Left ventricle myocardium superior (tissue), 1 donor: ENCODE results near the gene ACSL6. TPM values are rescaled to one million over a fixed set of nuclear protein-coding genes. Genes with fewer than 3 reads are reported as not detected.

ENCODE experiments used
- ATAC-seq: fragments of 200-7000 bp; cut with Tn5 transposase; one replicate; pipeline ENCODE4 v1.9.1; 2020; ENCODE audit warnings: mild to moderate bottlenecking, moderate library complexity
- DNase-seq: peaks from one replicate; pipeline ENCODE4 v3.0.0-alpha.2; 2020
- intact Hi-C: fragments of 100-400 bp; cut with micrococcal nuclease; formaldehyde crosslinking; loops from one replicate; pipeline ENCODE4 v1.11.0; 2022
- total RNA-seq: library from RNA; stranded (reverse); fragmentation: NEBNext Ultra II Directional; extraction: Animal tissue kit (Norgen Biotek cat#: 25700); gene quantifications from one replicate; pipeline ENCODE4 v1.2.1, GENCODE V29; 2021
- donor health status: DM: no; HTN: yes; CAD: no; lungs with severe emphysema.

The ACSL6 gene
- total RNA-seq, 1 donor from 2014 or later = 4.4 TPM

DNA sequence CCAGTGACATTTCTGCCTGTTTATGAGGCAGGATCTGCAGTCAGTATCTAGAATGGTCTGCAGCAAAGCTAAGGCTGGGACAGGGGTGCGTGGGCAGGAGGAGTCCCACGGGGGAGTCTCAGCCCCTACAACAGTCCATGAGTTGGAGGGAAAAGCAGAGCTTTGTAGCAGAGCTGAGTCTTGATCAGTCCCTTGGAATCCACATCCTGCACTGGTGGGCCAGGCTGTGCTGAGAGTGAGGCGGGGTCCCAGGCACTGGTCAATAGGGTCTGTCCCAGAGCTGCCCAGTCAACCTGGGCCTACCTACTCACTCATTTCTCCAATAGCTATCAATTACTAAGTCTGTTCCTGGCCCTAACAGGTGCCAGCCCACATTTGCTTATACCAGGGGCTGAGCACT lies 5.9 kb downstream of the ACSL6 start:
- ATAC-seq (no peak), DNase-seq (no peak)
- intact Hi-C loops = no loop called here

DNA sequence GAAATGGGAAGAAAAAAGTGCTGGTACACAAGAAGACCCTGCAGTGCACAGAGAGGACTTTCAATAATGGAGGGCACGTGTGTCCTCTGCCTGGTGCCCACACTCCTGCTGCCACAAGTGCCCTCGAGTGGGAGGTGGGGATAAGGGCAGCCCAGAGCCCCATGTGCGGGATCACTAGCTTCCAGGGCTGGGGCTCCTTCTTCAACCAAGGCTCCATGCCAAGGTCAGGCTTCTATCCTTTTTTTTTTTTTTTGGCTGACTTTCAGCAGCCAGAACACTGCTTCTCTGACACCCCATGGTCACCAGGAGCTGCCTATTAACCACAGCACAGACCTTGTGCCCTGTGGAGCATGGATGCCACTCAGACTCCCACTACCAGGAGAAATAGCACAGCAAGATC lies 7.5 kb downstream of the ACSL6 start:
- no peak for DNase-seq
- intact Hi-C loops = loop anchor here (5.0 kb wide), 1 partner anchor 192 kb away; no protein-coding TSS in a partner anchor

DNA sequence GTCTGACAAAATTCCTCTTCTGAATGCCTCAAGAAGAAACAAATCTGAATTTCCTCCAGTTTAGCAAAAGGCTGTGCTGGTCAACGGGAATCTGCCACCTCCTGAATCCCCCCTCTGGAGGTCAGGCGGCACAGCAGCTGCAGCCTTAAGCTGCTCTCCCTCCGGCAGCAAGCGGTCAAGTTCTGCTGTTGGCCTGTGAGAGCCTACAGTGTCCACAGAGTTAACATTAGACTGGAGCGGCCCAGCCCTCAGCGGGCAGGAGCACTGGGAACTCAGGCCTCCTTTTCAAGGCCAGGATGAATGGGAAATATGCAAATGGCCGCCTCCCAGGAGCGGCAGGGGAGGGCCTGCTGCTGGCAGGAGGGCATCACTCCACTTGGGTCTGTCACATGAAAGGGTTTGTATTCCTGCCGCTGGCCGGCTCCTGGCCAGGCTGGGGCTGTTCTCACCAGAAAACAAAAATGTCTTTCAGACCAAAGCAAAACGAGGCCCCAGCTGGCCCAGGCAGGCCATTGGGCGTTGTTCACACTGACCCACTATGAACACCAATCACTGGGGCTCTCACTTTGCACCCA lies 8.2 kb downstream of the ACSL6 start:
- ATAC-seq (peak; percentile 78), DNase-seq (peak; percentile 65)
- intact Hi-C loops = loop anchor here (5.0 kb wide), 1 partner anchor 191 kb away; no protein-coding TSS in a partner anchor

More for the DNA sequence above, 7.5 kb downstream of the ACSL6 start:
- ATAC-seq = no peak

DNA sequence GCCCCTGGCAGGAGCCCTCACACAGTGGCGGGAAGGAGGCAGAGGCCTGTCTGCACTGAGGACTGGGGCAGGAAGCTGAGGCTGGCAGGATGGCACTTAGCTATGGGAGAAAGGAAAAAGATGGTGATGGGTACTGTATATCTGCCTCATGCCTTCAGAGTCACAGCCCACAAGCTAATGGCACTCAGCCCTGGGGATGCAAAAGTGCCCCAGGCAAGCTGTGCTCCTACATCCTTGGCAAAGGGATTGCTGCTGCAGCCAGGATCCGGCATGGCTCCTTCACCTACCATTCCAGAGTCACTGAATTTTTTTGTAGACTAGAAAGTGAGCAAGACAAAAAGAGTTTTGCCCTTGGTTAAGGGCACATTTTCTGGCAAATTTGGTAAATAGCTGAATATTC lies 8.7 kb downstream of the ACSL6 start:
- no peak for DNase-seq
- no peak for ATAC-seq

DNA sequence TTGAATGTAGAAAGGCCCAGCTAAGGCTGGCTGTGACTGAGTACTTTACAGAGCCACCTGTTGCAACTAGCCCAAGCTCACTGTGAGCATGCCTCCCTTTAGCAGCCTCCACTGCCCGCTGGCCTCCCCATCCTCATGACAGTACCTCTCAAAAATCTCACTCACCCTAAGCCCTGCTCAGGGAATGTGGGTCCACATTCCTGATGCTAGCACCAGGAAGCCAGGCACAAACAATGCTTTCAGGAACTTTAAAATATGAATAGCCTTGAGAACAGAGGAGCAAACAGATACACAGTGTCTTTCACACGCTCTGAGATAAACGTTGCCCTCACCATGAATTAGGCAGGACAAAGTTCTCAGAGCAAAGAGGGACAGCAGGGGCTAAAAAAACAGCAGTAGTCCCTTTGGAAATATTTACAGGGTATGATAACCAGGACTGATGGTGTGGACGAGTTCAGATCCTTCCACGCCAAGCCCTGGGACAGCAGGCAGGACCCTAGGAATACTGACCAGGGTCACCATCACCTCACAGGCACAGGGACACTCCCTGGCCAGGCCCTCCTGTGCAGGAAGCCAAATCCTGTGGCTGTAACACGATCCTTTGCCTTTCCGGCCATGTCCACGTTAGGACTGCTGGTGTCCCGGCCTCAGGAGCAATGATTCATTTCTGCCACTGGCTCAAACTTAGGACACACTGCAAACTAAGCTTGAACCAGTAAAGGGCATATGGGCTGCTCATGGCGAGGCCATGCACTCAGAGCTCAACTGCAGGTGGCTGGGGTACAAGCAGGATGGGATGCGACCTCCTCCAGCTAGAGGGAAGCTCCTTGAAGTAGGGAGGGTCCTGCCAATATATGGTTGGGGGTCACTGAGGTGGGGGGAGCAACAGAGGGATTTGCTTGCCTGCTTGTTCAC lies 9.6 kb downstream of the ACSL6 start:
- ATAC-seq (peak; percentile 58), DNase-seq (no peak)
- intact Hi-C loops = loop anchor here (5.0 kb wide), 1 partner anchor 190 kb away; no protein-coding TSS in a partner anchor

More for the DNA sequence above, 8.7 kb downstream of the ACSL6 start:
- intact Hi-C loops = loop anchor here (5.0 kb wide), 1 partner anchor 190 kb away; no protein-coding TSS in a partner anchor

DNA sequence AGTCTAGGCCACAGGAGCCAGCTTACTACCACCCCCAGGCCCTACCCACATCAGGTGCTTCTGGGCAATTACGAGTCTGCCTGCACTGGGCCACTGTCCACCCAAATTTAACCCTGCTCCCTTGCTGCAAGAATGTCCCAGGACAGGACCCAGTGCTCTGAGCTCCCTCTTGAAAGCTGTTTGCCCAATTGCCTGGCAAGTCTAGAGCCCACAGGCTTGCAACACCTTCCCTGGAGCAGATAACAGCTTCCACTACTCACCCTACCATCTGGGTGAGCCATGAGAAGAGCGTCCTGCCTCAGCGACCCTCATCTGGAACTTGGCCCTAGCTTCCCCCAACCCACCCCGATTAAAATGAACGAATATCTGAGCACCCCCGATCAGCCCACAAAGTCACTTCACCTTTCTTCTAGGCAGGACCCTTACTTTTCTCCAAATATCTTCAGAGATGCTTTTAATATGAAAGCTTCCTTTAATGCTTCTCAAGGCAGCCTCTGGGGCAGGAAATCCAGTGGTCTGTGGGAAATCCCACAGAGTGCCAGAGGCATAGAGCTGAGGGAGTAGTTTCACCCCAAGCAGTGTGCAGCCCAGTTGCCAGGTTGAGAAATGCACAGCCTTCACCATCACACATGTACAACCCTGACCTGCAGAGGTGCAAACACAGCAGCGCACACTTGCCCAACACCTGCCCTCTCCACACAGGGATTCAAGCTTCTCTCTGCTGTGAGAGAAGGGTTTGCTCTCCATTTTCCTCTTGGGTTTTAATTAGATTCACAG lies 10.6 kb downstream of the ACSL6 start:
- ATAC-seq (no peak), DNase-seq (no peak)
- intact Hi-C loops = loop anchor here (5.0 kb wide), 1 partner anchor 189 kb away; no protein-coding TSS in a partner anchor

DNA sequence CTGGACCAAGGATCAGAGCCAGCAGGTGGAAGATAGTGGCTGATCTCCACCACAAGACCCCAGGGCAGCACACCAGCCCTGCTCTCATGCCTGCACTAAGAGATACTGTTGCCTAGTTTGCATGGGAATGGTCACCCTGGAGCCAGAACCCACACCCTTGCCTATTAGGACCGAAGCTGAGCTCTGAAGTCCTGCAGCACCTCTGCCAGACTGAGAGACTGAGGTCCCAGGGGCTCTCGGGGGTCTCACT lies 11.3 kb downstream of the ACSL6 start:
- ATAC-seq = no peak
- intact Hi-C loops = loop anchor here (5.0 kb wide), 1 partner anchor 188 kb away; no protein-coding TSS in a partner anchor
- DNase-seq = no peak

DNA sequence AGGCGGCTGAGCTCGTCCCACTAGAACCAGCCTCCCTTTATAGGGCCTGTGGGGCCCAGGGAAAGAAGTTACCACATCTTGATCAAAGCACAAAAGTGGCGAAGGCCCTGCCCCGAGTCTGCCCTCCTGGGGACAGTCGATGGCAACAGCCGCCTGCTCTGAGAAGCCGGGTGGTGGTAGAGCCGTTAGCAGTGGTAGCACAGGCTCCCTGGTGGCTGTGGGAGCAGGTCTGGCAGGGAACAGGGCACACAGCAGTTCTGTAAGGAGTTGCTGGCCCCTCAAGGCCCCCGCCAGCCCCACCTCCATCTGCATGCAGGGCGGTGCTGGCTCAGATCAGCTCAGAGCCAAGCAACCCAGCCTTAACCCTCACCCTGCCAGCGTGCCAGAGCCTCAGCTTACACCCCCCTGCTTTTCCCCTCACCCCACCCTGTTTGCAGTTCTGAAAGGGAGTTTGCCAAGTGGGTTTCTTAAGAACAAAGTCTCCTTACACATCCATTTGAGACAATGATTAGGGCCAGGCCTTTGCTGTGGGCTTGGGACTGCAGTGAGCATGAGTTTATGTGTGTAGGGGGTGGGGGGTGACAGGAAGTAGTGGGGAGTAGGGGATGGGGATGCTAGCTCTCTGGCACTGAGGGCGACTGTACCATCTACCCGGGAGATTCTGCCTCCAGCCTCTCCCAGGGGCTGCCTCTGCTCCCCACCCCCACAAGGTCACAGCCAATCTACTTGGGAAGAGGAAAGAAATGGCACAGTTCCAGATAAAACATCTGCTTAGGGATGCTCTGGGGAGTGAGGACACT lies 11.8 kb downstream of the ACSL6 start:
- intact Hi-C loops = loop anchor here (5.0 kb wide), 1 partner anchor 187 kb away; no protein-coding TSS in a partner anchor
- ATAC-seq (no peak), DNase-seq (no peak)

DNA sequence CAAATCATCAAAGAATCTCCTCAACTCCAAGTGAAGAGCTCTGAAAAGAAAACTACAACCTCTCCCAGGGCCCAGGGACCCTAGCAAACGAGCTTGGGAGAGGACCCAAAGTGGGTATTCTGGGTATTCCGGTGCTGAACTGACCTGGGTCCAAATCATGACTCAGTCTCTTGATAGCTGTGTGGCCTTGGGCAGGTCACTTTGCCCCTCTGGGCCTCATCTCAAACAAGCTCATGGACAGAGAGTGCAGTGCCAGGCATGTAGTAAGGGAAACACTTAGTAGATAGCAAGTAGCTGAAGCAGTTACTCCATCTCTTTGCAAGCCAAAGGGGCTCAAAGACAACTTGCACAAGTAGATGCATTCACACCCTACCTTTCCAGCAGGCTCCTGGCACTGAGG lies 12.4 kb downstream of the ACSL6 start:
- DNase-seq (no peak), ATAC-seq (no peak)
- intact Hi-C loops = no loop called here

DNA sequence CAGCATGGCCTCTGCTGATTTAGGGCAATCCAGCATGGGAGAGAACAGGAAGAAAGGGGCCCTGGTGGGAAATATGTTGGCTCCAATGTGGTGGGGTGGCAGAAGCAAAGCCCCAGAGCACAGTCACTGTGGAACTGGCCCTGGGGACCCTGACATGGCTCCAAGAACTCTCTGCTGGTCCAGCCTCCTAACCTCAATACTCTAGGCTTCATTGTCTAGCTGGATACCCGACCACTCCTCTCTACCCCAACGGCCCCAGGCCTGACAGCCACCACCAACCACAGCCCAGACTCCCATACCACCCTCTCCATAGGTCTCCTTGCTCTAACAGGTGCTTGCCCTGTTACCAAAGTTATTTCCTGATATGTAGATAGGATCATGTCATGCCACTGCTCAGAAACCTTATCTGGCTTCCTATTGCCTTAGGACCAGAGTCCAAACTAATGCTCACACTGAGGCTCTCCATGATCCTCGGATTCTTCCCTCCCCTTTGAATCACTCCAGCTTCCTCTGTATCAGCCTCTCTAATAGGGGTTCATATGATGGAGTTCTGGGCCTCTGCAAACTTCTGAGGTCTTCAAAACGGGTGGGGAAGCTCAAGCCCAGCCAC lies 12.9 kb downstream of the ACSL6 start:
- no peak for ATAC-seq
- DNase-seq = no peak
- intact Hi-C loops = no loop called here

DNA sequence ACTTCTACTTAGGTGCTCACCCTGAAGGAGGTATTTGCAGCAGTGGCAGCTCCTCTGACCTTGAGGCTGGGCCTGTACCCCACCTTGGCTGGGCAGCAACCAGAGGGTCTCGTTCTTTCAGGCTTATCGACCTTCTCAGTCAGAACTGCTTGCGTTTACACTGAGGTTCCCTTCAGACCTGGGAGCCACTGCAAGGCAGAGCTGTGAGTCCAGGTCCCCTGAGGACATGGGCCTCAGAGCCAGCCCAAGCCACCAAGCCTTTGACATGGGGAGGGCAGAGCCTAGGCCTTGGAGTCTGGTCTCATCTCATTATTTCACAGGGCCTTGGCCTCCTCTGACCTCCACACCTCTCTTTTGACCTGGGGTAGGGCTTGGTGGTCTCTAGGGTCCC lies 13.7 kb downstream of the ACSL6 start:
- intact Hi-C loops = no loop called here
- no peak for DNase-seq
- ATAC-seq = no peak

DNA sequence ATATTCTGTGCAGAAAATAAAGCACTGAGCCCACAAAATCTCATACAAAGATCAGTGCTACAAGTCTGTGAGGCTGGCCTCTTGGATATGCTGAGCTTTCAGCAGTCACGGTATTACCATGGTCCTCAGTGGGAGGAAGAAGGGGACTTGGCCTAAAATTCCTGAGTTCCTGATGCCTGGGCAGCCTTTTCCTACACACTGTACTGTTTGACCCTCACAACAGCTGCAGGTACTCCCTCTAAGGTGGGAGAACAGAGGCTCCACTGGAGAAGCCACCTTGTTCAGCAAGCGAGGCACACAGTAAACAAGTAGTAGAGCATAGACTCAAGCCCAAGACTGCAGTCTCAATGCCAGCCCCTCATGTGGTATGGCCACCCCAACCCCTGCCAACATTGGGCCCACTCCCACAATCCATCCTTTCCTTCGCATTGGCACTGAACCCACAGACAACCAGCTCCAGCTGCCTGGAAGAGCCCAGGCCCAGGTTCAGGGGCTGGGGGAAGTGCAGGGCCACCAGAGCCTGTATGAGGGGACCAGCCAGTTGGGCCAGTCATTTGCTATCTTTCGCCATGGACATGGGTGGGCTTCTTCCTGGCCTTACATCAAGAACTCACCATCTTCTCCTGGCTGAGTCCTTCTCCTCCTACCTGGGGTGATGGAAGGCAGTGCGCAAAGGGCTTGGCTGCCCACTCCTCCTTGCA lies 14.3 kb downstream of the ACSL6 start:
- no peak for DNase-seq
- ATAC-seq = no peak
- intact Hi-C loops = no loop called here

DNA sequence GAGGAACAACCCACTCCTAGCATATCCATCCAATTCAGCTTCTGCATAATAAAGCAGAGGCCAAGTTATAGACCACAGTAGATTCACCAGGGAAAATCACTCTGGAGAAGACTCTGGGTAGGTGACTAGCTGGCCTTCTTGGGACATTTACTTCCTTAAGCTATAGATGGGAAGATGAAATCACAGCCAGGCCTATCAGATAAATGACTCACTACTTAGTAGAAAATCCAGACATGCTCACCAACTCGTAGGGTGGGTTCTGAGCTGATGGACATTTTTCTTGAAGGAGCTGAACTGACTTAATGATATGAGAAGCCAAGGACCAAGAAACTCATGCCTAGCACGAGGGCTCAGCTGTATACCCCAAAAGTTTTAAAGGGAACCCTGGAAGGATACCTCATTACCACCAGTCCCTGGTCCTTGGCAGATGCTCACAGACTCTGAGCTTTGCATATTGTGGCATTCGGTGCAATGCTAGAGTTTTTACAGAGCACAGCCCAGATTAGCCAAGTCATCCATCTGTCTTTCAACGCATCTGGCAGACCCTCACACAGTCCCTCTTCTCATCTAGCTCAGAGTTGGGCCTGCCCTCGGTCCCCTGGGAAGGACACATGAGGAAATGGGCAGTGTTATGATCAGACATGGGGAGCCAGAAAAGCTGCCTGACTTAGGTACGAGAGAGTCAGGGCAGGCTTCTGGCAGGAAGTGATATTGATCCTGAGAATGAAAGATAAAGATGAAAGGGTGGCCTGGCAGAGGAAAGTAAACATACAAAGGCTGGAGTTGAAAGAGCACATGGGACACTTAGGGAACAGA lies 15.0 kb downstream of the ACSL6 start:
- no peak for ATAC-seq
- no peak for DNase-seq
- intact Hi-C loops = no loop called here

DNA sequence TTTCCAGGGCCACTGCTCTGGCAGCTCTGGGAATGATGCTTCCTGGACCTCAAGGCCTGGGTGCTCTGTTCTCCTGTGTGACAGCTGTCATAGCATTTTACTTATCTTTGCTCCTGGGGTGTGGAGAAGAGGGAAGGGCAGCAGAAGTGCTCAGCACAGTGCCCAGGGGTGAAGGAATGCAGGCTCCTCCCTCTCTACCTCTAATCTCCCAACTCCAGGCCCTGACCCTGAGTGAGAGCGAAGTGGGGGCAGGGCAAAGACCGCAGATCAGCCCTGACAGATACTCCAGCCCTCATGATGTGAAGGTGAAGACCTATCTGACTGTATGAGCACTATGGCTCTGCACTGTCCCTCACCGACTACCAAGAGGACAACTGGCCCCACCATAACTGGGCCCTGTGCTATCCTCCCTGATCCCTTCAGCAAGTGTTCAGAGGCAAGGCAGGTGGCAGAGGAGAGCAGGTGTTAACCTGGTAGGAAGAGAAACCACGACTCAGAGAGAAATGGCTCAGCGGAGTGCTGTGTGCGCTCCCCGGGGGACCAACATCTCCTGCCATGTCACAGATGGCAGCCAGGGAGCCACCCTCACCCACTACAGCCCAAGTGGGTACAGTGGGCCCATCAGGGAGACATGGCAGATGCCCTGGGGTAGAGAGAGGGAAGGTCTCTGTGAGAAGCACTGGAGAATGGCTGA lies 16.8 kb downstream of the ACSL6 start:
- ATAC-seq = no peak
- DNase-seq = no peak
- intact Hi-C loops = no loop called here

DNA sequence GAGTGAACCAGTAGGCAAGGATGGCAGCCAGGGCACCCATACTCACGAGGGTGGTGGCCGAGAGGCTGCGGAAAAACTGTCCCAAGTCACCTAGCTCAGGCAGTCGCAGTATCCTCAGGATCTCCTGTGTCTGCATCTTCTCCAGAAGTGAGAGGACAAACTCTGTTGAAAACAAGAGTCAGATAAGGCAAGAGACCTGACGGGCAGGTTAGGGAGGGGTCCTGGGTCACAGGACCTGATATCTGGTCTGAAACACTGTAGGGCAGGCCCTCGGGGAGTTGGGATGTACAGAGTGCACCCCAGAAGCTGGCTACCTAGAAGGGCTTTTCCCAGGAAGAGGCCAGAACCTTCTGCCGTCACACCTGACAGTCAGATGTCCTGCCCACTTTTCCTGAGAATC lies 17.4 kb downstream of the ACSL6 start:
- no peak for DNase-seq
- ATAC-seq = no peak
- intact Hi-C loops = no loop called here

DNA sequence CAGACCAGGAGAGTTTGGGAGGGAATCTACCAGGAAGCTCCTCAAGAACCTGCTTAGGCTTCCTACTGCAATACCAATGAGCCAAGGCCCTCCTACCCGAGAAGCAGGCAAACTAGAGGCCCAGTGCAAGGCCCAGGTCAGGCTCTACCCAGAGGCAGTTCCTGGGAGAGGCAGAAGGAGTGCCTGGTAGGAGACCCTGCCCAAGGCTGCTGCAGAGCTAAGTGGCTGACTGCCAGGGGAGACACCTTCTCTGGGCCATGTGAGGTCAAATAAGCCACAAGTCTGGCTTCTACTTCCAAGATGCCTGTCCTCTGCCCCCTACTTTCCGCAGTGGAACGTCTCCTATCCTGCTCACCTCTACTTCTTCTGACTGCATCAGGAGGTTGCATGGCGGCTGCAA lies 17.8 kb downstream of the ACSL6 start:
- ATAC-seq (no peak), DNase-seq (no peak)
- intact Hi-C loops = no loop called here

DNA sequence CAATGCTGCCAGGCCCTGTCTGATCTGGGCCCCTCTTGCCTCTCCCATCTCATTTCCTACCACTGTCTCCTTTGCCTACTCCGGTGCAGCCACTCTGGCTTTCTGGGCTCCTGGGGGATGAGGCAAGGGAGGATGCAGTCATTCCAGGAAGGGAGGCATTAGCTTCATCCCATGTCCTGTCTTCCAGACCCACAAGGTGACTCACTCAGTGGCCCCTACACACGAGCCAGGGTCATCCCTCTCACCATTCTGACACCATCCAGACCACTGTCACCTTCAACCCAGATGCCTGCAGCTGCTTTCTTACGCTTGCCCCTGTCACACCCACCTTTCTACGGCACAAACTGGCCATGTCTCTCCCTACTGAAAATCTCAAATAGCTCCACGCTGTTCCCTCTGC lies 19.1 kb downstream of the ACSL6 start:
- intact Hi-C loops = no loop called here

More for the DNA sequence above, 19.1 kb downstream of the ACSL6 start:
- ATAC-seq (no peak), DNase-seq (no peak)
